NCI-H510A (cell line): ENCODE measurements around the gene RPL19.

ENCODE experiments used
- DNase-seq: peaks from one replicate; lab custom pipeline; 2025; lab: John Stamatoyannopoulos, UW

The RPL19 gene

GRCh38 chr17:39224778-39225307 is 24.8 kb downstream of the RPL19 start:
- no peak for DNase-seq

- no peak for DNase-seq
These were observed 25.4 kb downstream of the RPL19 start, which contains the start of gene STAC2 for GRCh38 chr17:39225308-39225958. Gene STAC2 (minus strand): TSS chr17:39225945. CDS start chr17:39225502, 443 bp downstream.

DNA sequence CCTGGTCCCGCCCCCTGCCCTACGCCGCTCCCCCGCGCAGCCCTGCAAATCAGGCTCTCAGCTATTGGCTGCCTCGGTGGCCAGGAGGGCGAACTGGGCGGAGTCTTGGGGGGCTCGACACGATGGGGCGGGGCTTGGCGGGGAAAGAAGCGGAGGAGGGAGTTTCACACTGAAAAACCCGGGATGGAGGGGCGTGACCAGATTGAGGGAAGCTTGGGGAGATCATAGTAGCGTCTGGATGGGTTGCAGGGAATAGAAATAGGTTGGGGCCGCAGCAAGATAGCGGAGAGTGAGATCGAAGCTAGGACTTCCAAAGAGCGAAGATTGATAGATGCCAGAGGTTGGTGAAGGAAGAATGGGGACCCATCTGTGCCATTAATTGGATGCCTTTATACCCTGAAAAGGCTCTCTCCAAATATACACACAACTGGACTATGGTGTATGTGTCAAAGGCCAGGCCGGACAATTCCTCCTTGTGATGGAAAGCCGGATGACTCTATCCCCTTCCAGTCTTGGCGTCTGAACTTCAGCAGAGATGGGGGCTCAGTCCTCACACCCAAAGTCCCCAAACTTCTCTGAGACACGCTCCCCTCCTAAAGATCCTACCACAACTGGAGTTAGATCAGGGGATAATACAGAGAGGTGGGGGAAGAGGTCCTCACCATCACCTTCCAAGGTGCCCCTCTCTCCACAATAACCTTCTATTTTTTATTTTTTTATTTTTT is 26.0 kb downstream of the RPL19 start:
- peak; percentile 72 for DNase-seq

- DNase-seq, result no peak
These were observed 27.4 kb downstream of the RPL19 start for GRCh38 chr17:39227364-39227919.

DNA sequence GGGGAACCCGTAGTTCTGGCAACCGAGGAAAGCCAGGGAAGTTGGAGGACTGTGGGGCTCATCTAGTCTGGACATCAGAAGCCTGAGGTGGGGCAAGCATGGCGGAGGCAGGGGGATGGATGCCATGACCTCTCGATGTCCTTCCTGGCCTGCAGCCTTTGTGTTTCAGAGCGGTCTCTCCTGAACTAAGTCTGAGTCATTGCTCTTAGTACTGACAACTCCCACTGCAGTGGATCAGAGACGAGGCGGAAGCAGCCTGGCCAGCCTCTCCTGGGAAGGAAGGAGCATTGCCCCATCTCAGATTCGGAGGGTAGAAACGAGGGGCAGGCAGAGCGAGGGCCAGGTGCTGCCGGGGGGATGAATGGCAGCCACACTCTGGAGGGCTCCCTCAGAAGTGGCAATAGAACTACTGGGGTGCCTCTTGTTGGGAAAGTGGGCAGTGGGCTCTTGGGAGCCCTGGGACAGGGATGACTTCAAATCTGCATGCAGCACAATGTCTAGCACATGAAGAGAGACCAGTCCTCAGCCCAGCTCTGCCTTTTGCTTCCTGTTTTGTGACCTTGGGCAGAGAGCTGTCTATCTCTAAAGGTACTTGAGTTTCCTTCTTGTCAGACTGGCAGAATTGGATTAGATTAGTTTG is 29.3 kb downstream of the RPL19 start:
- DNase-seq, result no peak

DNA sequence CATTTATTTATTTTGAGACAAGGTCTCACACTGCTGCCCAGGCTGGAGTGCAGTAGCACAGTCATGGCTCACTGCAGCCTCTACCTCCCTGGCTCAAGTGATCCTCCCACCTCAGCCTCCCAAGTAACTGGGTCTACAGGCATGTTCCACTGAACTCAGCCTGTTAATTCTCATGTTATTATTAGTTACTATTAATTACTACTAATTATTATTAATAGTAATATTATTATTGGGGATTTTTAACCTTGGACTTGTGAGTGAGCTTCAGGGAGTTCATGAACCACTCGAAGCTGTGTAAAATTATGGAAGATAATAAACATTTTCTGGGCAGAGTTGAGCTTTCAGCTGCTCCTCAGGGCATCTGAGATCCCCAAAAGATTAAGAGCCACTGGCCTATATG is 30.3 kb downstream of the RPL19 start:
- DNase-seq, result no peak

DNA sequence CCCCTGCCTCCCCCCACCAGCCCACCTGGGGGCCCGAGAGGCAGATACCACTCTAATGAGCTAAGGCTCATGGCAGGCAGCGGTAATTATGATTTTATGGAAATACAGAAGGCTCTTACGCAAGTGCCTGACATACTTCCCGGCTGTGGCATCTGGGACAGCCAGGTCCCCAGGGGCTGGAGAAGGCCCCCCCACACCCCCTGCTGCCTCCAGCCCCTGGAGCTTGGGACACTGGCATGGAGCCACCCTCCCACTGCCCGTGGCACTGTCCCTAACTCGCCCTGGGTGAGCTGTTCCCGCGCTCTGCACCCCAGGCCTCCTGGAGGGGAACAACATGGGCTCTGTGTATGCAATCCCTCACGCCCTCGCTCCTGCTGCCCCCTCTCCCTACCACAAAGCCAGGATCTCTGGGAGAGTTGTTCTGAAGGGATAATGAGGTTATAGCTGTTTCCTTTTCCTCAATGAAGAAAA is 31.0 kb downstream of the RPL19 start:
- no peak for DNase-seq

GRCh38 chr17:39231591-39232551 is 31.8 kb downstream of the RPL19 start:
- DNase-seq, result no peak

GRCh38 chr17:39235555-39236449 is 35.7 kb downstream of the RPL19 start:
- DNase-seq, result peak; percentile 51

DNA sequence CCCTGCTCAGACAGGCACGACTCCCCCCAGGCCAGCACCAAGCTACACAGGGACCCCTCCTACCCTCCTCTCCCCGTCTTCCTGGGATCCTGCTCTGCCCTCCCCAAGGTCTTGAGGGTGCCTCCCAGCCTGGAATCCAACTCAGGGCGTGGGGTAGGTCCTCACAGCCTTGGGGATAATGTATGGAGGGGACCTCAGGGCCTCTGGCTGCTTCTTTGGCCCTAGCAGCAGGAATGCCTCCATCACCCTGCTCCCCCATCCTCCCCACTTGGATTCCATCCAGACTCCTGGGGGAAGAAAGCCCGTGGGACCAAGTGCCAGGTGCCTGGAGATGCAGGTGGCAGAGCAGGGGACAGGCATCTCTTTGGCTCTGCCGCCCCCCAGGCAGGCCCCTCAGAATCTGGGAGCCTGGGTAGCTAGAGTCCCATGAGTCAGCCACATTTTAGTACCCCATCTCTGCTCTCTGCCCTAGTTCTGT is 36.4 kb downstream of the RPL19 start:
- DNase-seq, result no peak

GRCh38 chr17:39236981-39237441 is 36.9 kb downstream of the RPL19 start:
- no peak for DNase-seq

DNA sequence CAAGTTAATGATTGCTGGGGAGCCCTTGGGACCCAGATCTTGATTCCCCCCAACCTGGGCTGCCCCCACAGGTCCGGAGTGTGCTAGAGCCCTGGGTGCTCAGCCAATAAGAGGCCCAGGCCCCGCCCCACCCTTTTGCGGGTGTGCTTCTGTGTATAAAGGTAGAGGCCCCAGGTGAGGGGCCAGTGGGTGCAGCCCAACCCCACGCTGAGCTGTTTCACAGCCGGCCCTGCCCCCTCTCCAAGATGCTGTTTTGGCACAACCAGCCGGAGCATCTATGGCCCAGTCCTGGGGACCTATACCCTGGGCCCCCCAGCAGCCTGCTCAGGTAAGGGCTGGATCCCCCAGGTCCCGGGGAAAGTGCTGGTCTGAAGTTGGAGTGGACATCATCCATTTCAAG is 37.5 kb downstream of the RPL19 start:
- no peak for DNase-seq

- DNase-seq, result peak; percentile 46
These were observed 38.4 kb downstream of the RPL19 start for GRCh38 chr17:39238311-39238972.

GRCh38 chr17:39239640-39240314 is 39.7 kb downstream of the RPL19 start:
- peak; percentile 78 for DNase-seq

DNA sequence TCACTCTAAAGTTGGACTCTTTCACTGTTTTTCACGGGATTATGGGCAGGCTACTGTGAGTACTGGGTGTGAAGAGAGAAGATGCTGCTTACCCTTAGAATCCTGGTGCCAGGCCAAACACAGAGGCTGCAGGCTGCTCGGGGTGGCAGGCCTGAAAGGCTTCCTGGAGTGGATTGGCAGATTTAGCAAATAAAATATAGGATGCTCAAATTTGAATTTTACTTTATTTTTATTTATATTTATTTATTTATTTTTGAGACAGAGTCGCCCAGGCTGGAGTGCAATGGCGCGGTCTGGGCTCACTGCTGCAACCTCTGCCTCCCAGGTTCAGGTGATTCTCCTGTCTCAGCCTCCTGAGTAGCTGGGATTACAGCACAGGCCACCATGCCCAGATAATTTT is 40.5 kb downstream of the RPL19 start:
- no peak for DNase-seq

DNA sequence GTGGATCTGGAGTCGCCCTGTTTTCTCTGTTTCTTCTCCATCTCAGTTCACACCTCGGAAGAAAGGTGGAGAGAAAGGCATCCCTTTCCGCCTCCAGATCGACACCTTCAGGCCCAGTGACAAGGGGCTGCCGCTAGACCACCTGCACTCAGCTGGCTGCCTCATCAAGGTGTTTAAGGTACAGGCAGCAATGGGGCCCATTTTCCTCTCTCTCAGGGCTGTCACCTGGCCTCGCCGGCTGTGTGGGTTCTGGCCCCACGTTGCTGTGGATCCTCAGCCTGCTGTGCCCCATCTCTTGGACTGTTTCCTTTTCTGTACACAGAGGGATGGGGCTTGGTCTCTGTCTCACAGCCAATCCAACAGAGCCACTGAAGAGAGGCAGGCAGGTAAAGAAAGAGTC is 43.1 kb downstream of the RPL19 start:
- no peak for DNase-seq

GRCh38 chr17:39244016-39244599 is 44.0 kb downstream of the RPL19 start:
- DNase-seq, result no peak
